Stimulated activated naive CD8-positive, alpha-beta T cell treated with anti-CD3 and anti-CD28 coated beads, Interleukin-15, Interleukin-2, amounts not matched to agents 100 ng/mL and 50 ng/mL, for 24 hours (primary cell): ENCODE measurements around the gene PACRG.

Experiments
- H3K27ac Mint-ChIP-seq: one replicate; pipeline ENCODE4 v1.8.0; 2021; ENCODE audit warnings: mild to moderate bottlenecking, mixed read lengths
- H3K27me3 Mint-ChIP-seq: one replicate; pipeline ENCODE4 v1.8.0; 2021; ENCODE audit warnings: mixed read lengths
- H3K36me3 Mint-ChIP-seq: one replicate; pipeline ENCODE4 v1.8.0; 2021; ENCODE audit warnings: low read depth, mixed read lengths
- H3K4me1 Mint-ChIP-seq: one replicate; pipeline ENCODE4 v1.8.0; 2021; ENCODE audit warnings: low read depth, mixed read lengths
- H3K4me3 Mint-ChIP-seq: one replicate; pipeline ENCODE4 v1.8.0; 2021; ENCODE audit warnings: mild to moderate bottlenecking, mixed read lengths
- H3K9me3 Mint-ChIP-seq: one replicate; pipeline ENCODE4 v1.8.0; 2021; ENCODE audit warnings: mixed read lengths

Gene PACRG

GRCh38 chr6:162898011-162898410 is 170.2 kb downstream of the PACRG start:
- Mint-ChIP-seq H3K27me3 (no peaks in the 10 kb centered on the region), H3K36me3 (no peaks in the 10 kb centered on the region), H3K4me3 (no peak overlapping the region), H3K4me1 (no peaks in the 10 kb centered on the region), H3K9me3 (peaks cover 6% of the 10 kb centered on the region), H3K27ac (no peak overlapping the region)

DNA sequence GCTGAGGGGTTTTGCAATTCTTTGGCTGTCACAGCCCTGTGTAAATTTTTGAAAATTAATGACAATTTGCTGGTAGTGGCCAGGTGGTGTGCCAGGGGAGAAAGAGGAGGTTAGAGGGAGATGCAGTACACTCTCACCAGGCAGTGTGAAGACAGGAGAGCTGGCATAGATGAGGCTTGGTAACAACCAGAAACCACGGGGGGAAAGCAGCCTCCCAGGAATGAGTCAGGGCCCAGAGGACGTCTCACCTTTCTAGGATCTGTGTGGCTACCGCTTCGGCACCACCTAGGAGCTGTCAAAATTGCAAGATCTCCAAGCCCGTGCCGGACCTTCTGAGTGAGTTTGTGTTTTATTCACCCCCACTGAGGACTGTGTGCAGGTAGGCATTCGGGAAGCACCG is 171.4 kb downstream of the PACRG start:
- no peak overlapping the region for H3K4me3 Mint-ChIP-seq
- H3K36me3 Mint-ChIP-seq, result no peaks in the 10 kb centered on the region
- H3K27me3 Mint-ChIP-seq, result no peaks in the 10 kb centered on the region
- H3K27ac Mint-ChIP-seq, result no peak overlapping the region
- H3K4me1 Mint-ChIP-seq, result no peaks in the 10 kb centered on the region
- H3K9me3 Mint-ChIP-seq, result no peaks in the 10 kb centered on the region

GRCh38 chr6:162900503-162900902 is 172.7 kb downstream of the PACRG start:
- Mint-ChIP-seq H3K9me3 (no peaks in the 10 kb centered on the region), H3K4me3 (no peak overlapping the region), H3K4me1 (no peaks in the 10 kb centered on the region), H3K36me3 (no peaks in the 10 kb centered on the region), H3K27me3 (no peaks in the 10 kb centered on the region), H3K27ac (no peak overlapping the region)

DNA sequence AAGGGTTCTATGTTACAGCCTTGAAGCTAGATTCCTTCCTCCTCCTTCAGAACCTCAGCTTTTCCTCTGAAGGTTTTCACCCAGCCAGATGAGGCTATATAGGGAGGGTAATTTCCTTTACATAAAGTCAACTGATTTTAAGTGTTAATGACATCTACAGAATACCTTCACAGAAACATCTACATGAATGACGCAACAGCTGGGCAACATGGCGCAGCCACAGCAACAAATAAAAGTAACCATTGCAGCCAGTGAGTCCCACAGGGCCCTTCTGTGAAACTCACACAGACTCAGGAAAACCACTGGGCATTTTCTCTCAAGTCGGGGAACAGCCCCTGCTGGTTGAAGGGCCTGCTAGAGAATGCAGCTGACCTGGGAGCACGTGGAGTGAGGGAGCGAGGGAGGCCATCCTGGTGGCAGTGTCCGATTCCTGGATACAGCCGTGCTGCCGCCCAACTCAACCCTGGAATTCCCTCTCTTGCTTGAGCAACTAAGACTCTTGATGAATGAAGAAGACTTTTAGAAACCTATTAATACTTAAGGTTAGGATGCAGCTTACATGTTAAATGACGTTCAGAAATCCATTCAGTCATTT is 176.4 kb downstream of the PACRG start:
- Mint-ChIP-seq H3K4me1 (no peaks in the 10 kb centered on the region), H3K27ac (no peak overlapping the region), H3K9me3 (peaks cover 3% of the 10 kb centered on the region), H3K27me3 (no peaks in the 10 kb centered on the region), H3K4me3 (no peak overlapping the region), H3K36me3 (no peaks in the 10 kb centered on the region)

GRCh38 chr6:162906479-162906878 is 178.7 kb downstream of the PACRG start:
- no peak overlapping the region for H3K4me3 Mint-ChIP-seq
- no peaks in the 10 kb centered on the region for H3K4me1 Mint-ChIP-seq
- H3K36me3 Mint-ChIP-seq, result no peaks in the 10 kb centered on the region
- no peaks in the 10 kb centered on the region for H3K27me3 Mint-ChIP-seq
- no peak overlapping the region for H3K27ac Mint-ChIP-seq
- peaks cover 3% of the 10 kb centered on the region for H3K9me3 Mint-ChIP-seq

DNA sequence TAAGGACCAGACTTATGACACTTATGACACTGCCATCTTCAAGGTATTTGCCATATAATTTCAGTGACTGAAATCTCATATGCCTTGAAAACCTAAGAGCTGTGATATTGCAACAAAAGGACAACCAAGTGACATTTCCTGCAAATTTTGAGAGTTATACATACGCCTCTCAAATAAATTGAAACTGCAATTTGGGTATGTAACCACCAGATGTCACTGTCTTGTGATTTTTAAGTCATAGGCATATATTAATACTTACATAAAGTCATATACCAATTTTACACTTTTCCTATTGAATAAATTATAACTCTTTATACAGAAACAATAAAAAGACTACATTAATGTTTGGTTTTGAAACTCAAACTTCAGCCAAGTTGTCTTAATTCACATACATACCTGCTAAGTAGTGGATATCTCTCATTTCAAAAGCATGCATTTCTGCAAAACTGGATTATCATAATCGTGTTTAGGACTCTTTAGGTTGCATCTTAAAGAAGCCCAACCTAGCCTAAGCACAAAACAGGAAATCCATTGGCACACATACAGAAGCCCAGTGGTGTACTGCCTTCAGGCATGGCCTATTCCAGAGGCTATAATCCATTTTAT is 180.2 kb downstream of the PACRG start:
- Mint-ChIP-seq H3K36me3 (no peaks in the 10 kb centered on the region), H3K9me3 (peaks cover 3% of the 10 kb centered on the region), H3K27me3 (no peaks in the 10 kb centered on the region), H3K4me1 (no peaks in the 10 kb centered on the region), H3K4me3 (no peak overlapping the region), H3K27ac (no peak overlapping the region)

DNA sequence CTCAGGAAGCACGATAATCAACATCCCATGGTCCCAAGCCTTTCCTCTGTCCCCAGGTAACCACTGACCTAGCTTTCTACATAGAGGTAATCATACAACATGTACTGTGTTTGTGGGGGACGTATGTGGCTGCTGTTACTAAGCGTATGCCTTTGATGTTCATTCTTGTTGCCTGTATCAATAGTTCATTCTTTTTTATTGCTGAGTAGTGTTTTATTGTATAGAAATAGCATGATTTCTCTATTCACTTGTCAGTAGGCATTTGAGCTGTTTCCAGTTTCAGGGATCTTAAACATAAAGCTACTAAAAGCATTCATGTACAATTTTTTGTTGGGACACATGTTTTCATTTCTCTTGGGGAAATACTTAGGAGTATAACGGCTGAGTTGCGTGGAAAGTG is 185.4 kb downstream of the PACRG start:
- H3K36me3 Mint-ChIP-seq, result no peaks in the 10 kb centered on the region
- H3K9me3 Mint-ChIP-seq, result no peaks in the 10 kb centered on the region
- no peaks in the 10 kb centered on the region for H3K4me1 Mint-ChIP-seq
- H3K27ac Mint-ChIP-seq, result no peak overlapping the region
- H3K4me3 Mint-ChIP-seq, result no peak overlapping the region
- H3K27me3 Mint-ChIP-seq, result no peaks in the 10 kb centered on the region

DNA sequence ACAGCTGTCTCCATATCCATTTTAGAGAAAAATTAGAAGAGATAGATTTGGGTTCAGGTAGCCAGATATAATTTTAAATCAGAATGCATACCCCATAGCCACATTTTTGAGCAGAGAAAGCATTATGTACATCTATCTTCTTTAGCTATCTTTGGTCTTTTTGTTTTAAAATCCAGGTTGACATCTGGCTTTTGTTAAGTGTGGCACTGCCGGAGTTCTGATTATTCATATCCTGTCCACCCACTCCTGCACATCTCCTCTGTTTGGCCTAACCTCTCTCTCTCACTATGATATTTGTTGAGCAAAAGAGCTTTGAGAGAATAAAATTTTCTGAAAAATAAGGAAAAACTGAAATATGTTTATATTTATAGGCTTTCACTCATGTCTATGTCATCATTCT is 189.7 kb downstream of the PACRG start:
- H3K27me3 Mint-ChIP-seq, result no peaks in the 10 kb centered on the region
- no peaks in the 10 kb centered on the region for H3K9me3 Mint-ChIP-seq
- H3K27ac Mint-ChIP-seq, result no peak overlapping the region
- no peak overlapping the region for H3K4me3 Mint-ChIP-seq
- H3K4me1 Mint-ChIP-seq, result no peaks in the 10 kb centered on the region
- H3K36me3 Mint-ChIP-seq, result no peaks in the 10 kb centered on the region

DNA sequence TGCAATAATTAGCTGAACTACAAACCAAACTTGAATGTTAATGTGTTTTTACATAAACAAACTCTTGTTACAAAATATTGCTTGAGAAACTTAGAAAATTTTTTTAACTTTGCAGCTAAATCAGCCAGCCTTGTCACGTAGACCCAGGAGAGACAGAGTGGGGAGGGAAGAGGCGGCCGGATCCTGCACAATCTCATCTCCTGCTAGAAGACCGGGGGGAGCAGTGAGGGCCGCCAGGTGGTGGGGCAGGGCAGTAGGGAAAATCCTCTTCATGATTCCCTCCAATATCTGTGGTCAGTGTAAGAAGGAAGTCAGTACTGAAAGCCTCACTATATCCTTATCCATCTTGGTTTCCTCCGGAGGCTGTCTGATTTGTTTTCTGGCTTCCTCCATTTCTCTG is 193.3 kb downstream of the PACRG start:
- H3K27me3 Mint-ChIP-seq, result no peaks in the 10 kb centered on the region
- peaks cover 5% of the 10 kb centered on the region for H3K9me3 Mint-ChIP-seq
- H3K27ac Mint-ChIP-seq, result no peak overlapping the region
- no peaks in the 10 kb centered on the region for H3K36me3 Mint-ChIP-seq
- H3K4me1 Mint-ChIP-seq, result no peaks in the 10 kb centered on the region
- no peak overlapping the region for H3K4me3 Mint-ChIP-seq

DNA sequence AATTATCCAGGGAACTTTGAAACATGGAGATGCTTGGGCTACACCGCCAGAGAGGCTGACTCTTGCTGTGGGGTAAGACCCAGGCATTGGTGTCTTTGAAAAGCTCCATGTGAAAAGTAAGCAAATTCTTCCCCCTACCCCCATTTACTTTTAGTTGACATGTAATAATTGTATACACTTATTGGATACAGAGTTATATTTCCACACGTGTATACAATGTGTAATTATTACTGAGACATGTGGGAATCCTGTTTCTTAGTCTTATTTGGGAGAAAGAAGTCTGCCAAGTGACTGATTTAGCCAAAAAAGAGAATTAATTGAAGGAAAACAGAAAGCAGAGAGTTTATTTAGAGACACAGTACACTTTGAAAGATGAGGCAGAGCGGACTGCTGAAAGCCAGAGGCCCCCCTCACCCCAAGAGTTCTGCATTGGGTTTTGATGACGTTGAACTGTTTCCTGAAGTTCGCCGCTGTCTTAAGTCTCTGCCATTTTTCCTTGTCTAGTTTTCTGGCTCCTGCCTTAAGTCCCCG is 193.8 kb downstream of the PACRG start:
- Mint-ChIP-seq H3K4me3 (no peak overlapping the region), H3K27ac (no peak overlapping the region), H3K36me3 (no peaks in the 10 kb centered on the region), H3K4me1 (no peaks in the 10 kb centered on the region), H3K27me3 (no peaks in the 10 kb centered on the region), H3K9me3 (peaks cover 5% of the 10 kb centered on the region)

DNA sequence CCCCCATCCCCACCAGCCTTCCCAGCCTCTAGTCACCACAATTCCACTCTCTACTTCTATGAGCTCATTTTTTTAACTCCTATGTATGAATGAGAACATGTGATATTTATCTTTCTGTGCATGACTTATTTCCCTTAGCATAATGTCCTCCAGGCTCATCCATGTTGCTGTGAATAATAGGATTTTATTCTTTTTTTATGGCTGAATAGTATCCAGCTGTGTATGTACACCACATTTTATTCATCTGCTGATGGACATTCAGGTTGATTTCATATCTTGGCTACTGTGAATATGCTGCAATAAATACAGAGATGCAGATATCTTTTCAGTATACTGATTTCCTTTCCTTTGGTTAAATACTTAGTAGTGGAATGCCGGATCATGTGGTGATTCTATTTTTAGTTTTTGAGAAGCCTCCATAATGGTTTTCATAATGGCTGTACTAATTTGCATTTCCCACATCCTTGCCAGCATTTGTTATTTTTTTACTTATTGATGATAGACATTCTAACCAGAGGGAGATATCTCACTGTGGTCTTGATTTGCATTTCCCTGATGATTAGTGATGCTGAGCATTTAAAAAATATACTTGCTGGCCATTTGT is 194.9 kb downstream of the PACRG start:
- Mint-ChIP-seq H3K4me3 (no peak overlapping the region), H3K27ac (no peak overlapping the region), H3K4me1 (no peaks in the 10 kb centered on the region), H3K27me3 (no peaks in the 10 kb centered on the region), H3K36me3 (no peaks in the 10 kb centered on the region), H3K9me3 (peaks cover 5% of the 10 kb centered on the region)

DNA sequence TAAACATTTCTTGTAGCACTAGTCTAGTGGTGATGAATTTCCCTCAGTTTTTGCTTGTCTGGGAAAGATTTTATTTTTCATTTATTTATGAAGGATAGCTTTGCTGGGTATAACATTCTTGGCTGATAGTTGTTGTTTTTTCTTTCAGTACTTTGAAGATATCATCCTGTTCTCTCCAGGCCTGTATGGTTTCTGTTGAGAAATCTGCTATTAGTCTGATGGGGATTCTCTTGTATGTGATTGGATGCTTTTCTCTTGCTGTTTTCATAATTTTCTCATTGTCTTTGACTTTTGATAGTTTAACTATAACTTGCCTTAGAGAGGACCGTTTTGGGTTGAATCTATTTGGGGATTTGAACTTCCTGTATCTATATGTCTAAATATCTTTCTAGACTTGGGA is 207.1 kb downstream of the PACRG start:
- Mint-ChIP-seq H3K27me3 (no peaks in the 10 kb centered on the region), H3K4me1 (no peaks in the 10 kb centered on the region), H3K27ac (no peak overlapping the region), H3K9me3 (peaks cover 21% of the 10 kb centered on the region), H3K36me3 (no peaks in the 10 kb centered on the region), H3K4me3 (no peak overlapping the region)

GRCh38 chr6:162940426-162940825 is 212.7 kb downstream of the PACRG start:
- Mint-ChIP-seq H3K4me1 (no peaks in the 10 kb centered on the region), H3K4me3 (no peak overlapping the region), H3K36me3 (no peaks in the 10 kb centered on the region), H3K27ac (no peak overlapping the region), H3K9me3 (peaks cover 27% of the 10 kb centered on the region), H3K27me3 (no peaks in the 10 kb centered on the region)

DNA sequence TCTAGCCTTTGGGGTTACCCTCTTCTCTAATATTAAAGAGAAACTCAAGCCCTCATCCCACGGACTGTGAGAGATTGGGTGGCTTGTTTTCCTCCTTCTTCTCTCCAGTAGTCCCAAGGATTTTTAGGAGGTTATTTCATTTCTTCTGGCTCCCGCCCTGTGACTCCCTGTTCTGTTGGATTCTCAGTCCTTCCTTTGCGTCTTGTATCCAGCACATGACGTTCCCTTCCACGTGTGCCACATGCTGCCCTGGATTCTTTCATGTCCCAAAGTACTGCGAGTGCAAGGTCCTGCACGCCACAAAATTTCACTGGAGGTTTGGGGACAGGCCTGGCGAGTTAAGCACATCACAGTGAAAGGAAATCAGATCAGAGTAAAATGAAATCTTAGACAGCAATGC is 213.4 kb downstream of the PACRG start:
- H3K4me1 Mint-ChIP-seq, result no peaks in the 10 kb centered on the region
- no peak overlapping the region for H3K27ac Mint-ChIP-seq
- no peaks in the 10 kb centered on the region for H3K27me3 Mint-ChIP-seq
- no peak overlapping the region for H3K4me3 Mint-ChIP-seq
- H3K9me3 Mint-ChIP-seq, result peaks cover 28% of the 10 kb centered on the region
- no peaks in the 10 kb centered on the region for H3K36me3 Mint-ChIP-seq

DNA sequence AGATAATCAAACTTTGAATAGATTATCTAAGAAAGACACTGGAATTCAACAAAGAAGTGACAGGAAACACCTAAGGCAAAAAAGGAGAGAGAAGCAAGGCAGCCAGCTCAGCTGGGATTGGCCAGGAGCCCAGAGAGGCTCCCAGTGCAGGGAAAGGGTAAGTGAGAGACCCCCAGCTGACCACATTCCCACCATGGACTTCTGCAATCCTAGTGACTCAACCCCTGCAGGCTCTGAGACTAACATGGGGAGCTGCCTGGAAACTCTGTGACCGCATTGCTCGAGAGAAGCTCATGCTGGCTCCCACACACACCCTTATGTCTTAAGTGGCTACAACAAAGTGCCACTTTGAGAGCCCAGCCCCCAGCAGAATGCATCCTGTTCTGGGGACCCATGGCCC is 215.1 kb downstream of the PACRG start:
- Mint-ChIP-seq H3K27ac (no peak overlapping the region), H3K4me3 (no peak overlapping the region), H3K36me3 (no peaks in the 10 kb centered on the region), H3K27me3 (no peaks in the 10 kb centered on the region), H3K4me1 (no peaks in the 10 kb centered on the region), H3K9me3 (peaks cover 24% of the 10 kb centered on the region)

- no peaks in the 10 kb centered on the region for H3K27me3 Mint-ChIP-seq
- no peak overlapping the region for H3K27ac Mint-ChIP-seq
- peaks cover 20% of the 10 kb centered on the region for H3K9me3 Mint-ChIP-seq
- H3K4me1 Mint-ChIP-seq, result no peaks in the 10 kb centered on the region
- H3K36me3 Mint-ChIP-seq, result no peaks in the 10 kb centered on the region
- H3K4me3 Mint-ChIP-seq, result no peak overlapping the region
Measured at GRCh38 chr6:162943369-162943768, 215.6 kb downstream of the PACRG start.
